NT2/D1 (cell line): Measurements from ENCODE around the gene CYTH3.

ENCODE experiments used
- SUZ12 ChIP-seq: IDR thresholded peaks from 2 replicates; pipeline ENCODE4 v1.6.1; 2011; ENCODE audit not compliant: insufficient read length, insufficient read depth; ENCODE audit errors: extremely low read depth
- ZNF274 ChIP-seq: IDR thresholded peaks from 2 replicates; pipeline ENCODE4 v1.6.1; 2011; ENCODE audit warnings: mild to moderate bottlenecking, low read depth, low read length

GRCh38 chr7:6212008-6212407 lies 60.4 kb downstream of the CYTH3 start:
- TF ChIP-seq ZNF274, result no peak
- TF ChIP-seq SUZ12, result no peak
